T-cell (primary cell): Measurements from ENCODE around the gene FAM180A. TPM values are rescaled to one million over a fixed set of nuclear protein-coding genes. Genes with fewer than 3 reads are reported as not detected.

Source experiments
- ATAC-seq, 4 experiments: fragments of 200-7000 bp in 3 of 4; fragments of 150-1000 bp in 1 of 4; cut with Tn5 transposase; replicated peaks in 1 of 4; 1 replicate in 3 of 4; 2 replicates in 1 of 4; pipeline ENCODE4 v1.10.0; 2021; ENCODE audit warnings: moderate library complexity in 3 of 4, mild to moderate bottlenecking in 2 of 4, moderate number of reproducible peaks in 1 of 4
- CTCF ChIA-PET, 2 donors: fragments of 300-600 bp; sonication (Branson Sonifier 250); formaldehyde crosslinking; loops; one replicate each; lab custom pipeline; 2022; ENCODE audit warnings: antibody characterized with exemption in 2 of 2; lab: Charles Lee
- POLR2A ChIA-PET, 2 donors: fragments of 300-600 bp; sonication (Branson Sonifier 250); formaldehyde crosslinking; loops; one replicate each; lab custom pipeline; 2022; ENCODE audit warnings: antibody characterized with exemption in 2 of 2; lab: Charles Lee
- DNase-seq, 35 experiments: peaks; one replicate each; pipeline versions ENCODE4 v3.0.0 to v3.0.0-alpha.2; 2013 to 2023
- H3K27ac ChIP-seq: one replicate; pipeline ENCODE4 v1.5.1; 2013; ENCODE audit warnings: low read length
- H3K27me3 ChIP-seq, 2 experiments: replicated peaks in 1 of 2; 1 replicate in 1 of 2; 2 replicates in 1 of 2; pipeline versions ENCODE4 v1.6.1 to v1.7.0; 2013; ENCODE audit warnings: low read length in 1 of 2, mixed read lengths in 1 of 2; ENCODE audit not compliant: control insufficient read depth in 2 of 2, insufficient read depth in 2 of 2; ENCODE audit errors: extremely low read depth in 1 of 2
- H3K36me3 ChIP-seq, 2 donors: 1 replicate in 1 of 2; 2 replicates in 1 of 2; pipeline versions ENCODE4 v1.6.1 to v1.7.0; 2013; ENCODE audit warnings: low read length in 1 of 2; ENCODE audit not compliant: control insufficient read depth in 2 of 2, insufficient read depth in 1 of 2; ENCODE audit errors: extremely low read depth in 1 of 2
- H3K4me1 ChIP-seq, 2 experiments: 1 replicate in 1 of 2; 2 replicates in 1 of 2; pipeline versions ENCODE4 v1.6.1 to v1.7.0; 2013; ENCODE audit warnings: low read length in 2 of 2, mixed read lengths in 1 of 2; ENCODE audit not compliant: insufficient read depth in 2 of 2, control insufficient read depth in 1 of 2; ENCODE audit errors: extremely low read depth in 1 of 2
- H3K4me3 ChIP-seq, 2 donors: 1 replicate in 1 of 2; 2 replicates in 1 of 2; pipeline versions ENCODE4 v1.5.1 to v1.7.0; 2013; ENCODE audit warnings: mild to moderate bottlenecking in 2 of 2, low read length in 1 of 2, moderate library complexity in 1 of 2; ENCODE audit not compliant: control insufficient read depth in 1 of 2; ENCODE audit errors: extremely low read depth in 1 of 2
- H3K9me3 ChIP-seq: 2 replicates; pipeline ENCODE4 v1.7.0; 2013
- H3K27ac Mint-ChIP-seq, 2 donors: one replicate each; pipeline ENCODE4 v1.8.0; 2020 to 2021; ENCODE audit warnings: mild to moderate bottlenecking in 2 of 2, mixed read lengths in 2 of 2
- H3K27me3 Mint-ChIP-seq, 2 donors: one replicate each; pipeline ENCODE4 v1.8.0; 2021 to 2022; ENCODE audit warnings: mixed read lengths in 2 of 2
- H3K36me3 Mint-ChIP-seq: one replicate; pipeline ENCODE4 v1.8.0; 2021; ENCODE audit warnings: mixed read lengths
- H3K4me1 Mint-ChIP-seq, 3 donors: one replicate each; pipeline ENCODE4 v1.8.0; 2020 to 2022; ENCODE audit warnings: mixed read lengths in 3 of 3, mild to moderate bottlenecking in 1 of 3
- H3K4me3 Mint-ChIP-seq, 3 donors: one replicate each; pipeline ENCODE4 v1.8.0; 2020 to 2022; ENCODE audit warnings: mild to moderate bottlenecking in 3 of 3, mixed read lengths in 3 of 3, moderate library complexity in 3 of 3
- H3K9me3 Mint-ChIP-seq, 3 donors: one replicate each; pipeline ENCODE4 v1.8.0; 2020 to 2022; ENCODE audit warnings: mixed read lengths in 3 of 3
- WGBS: methylation state at CpG from one replicate; pipeline ENCODE4 v1.1.5; 2013; ENCODE audit warnings: missing lambda C conversion rate; ENCODE audit not compliant: insufficient coverage; 5-methylcytosine and 5-hydroxymethylcytosine counted together
- total RNA-seq, 35 experiments: library from RNA in 6 of 35; stranded (reverse) in 6 of 35; fragments of 120-200 nt in 1 of 35; gene quantifications; one replicate each; pipeline versions ENCODE4 v1.2.1 to v1.2.4 and lab custom pipeline; 2013 to 2026

Gene FAM180A
- total RNA-seq, 5 donors from 2014 or later (not counting 1 experiment from before 2014, with no cell fraction given): not detected

- CTCF ChIA-PET: interaction anchor here in 1 of 2 donors (0.7 kb wide), 1 partner anchor 10 kb away, joined by 3 read pairs; no protein-coding TSS in a partner anchor
Measured at GRCh38 chr7:135714534-135715009, 34.0 kb downstream of the FAM180A start.

DNA sequence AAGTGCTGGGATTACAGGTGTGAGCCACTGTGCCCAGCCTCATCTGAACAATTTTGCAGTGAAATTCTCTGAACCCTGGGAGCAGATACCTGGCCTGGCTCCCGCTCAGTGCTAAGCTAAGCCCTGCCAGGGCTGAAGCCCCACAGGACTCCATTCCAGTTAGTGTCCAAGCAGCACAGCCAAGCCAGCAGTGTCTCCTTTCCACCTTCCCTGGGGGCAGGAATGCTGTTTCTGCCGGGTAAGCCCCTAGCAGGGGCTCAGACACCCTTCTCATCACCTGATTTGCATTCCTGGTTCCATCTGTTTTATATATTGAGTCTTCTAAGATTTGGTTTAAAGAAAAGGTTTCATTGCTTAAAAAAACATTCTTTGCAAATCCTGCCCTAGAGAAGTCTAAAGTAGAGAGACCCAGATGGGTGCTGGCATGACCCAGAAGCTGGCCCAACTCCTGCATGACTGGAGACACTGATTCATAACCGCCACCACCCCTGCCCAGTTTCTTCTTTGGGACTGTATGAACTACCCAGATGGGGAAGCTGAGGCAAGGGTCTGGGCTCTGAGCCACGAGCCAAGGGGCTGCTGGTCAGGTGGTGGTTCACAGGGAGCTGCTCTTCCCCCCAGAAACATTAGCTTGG, 34.7 kb downstream of the FAM180A start:
- no peak overlapping the region for H3K27ac ChIP-seq
- no peaks in the 10 kb centered on the region for H3K4me1 Mint-ChIP-seq
- CTCF ChIA-PET: interaction anchor here in 1 of 2 donors (0.7 kb wide), 1 partner anchor 10 kb away, joined by 3 read pairs; no protein-coding TSS in a partner anchor

More at GRCh38 chr7:135714534-135715009, 34.0 kb downstream of the FAM180A start:
- H3K27me3 ChIP-seq: peaks cover 0 to 4% of the 10 kb centered on the region in 2 experiments
- no peak overlapping the region for H3K4me3 ChIP-seq
- no peak for DNase-seq
- no peaks in the 10 kb centered on the region for H3K9me3 ChIP-seq
- Mint-ChIP-seq H3K4me1 (no peaks in the 10 kb centered on the region), H3K27me3 (peaks cover 11 to 12% of the 10 kb centered on the region in 2 donors), H3K27ac (no peak overlapping the region), H3K4me3 (no peak overlapping the region), H3K36me3 (no peaks in the 10 kb centered on the region), H3K9me3 (no peaks in the 10 kb centered on the region)
- 90% methylated on average over 20 of the region's 20 CpGs for WGBS
- no peaks in the 10 kb centered on the region for H3K4me1 ChIP-seq
- no peak for ATAC-seq
- POLR2A ChIA-PET: no interaction called here
- no peak overlapping the region for H3K27ac ChIP-seq
- no peaks in the 10 kb centered on the region for H3K36me3 ChIP-seq

DNA sequence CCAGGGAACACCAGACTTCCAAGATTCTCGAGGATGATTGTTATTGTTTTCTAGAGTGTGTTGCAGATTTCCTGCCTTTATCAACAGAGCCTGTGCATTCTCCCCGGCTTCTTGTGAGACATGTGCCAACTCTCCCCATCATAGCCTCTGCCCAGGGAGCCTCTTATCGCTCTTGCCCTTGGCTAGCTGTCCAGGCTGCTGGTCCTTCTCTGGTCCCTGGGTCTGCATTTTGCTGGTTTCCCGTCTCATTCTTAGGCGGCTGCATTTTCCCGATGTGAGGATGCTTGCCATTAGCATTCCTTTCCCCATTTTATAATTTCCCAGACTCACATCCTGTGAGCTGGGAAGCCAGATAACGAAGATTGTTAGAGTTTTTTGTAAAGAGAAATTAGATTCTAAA, 35.8 kb downstream of the FAM180A start:
- H3K9me3 Mint-ChIP-seq: no peaks in the 10 kb centered on the region

More for the DNA sequence above, 34.7 kb downstream of the FAM180A start:
- no peak overlapping the region for H3K4me3 Mint-ChIP-seq
- H3K27me3 Mint-ChIP-seq: peaks cover 9% of the 10 kb centered on the region in 2 donors
- Histone ChIP-seq H3K9me3 (no peaks in the 10 kb centered on the region), H3K36me3 (no peaks in the 10 kb centered on the region), H3K4me3 (no peak overlapping the region), H3K27me3 (peaks cover 0 to 4% of the 10 kb centered on the region in 2 experiments), H3K4me1 (no peaks in the 10 kb centered on the region)
- WGBS: 63% methylated on average over 3 of the region's 4 CpGs
- ATAC-seq (no peak), DNase-seq (no peak)
- H3K36me3 Mint-ChIP-seq: no peaks in the 10 kb centered on the region
- H3K27ac Mint-ChIP-seq: no peak overlapping the region
- no peaks in the 10 kb centered on the region for H3K9me3 Mint-ChIP-seq
- POLR2A ChIA-PET: no interaction called here

GRCh38 chr7:135712182-135712782, 36.3 kb downstream of the FAM180A start:
- H3K27ac Mint-ChIP-seq: no peak overlapping the region
- WGBS: 80% methylated on average over 1 of the region's 4 CpGs
- H3K36me3 Mint-ChIP-seq: no peaks in the 10 kb centered on the region
- H3K9me3 Mint-ChIP-seq: no peaks in the 10 kb centered on the region
- ChIA-PET POLR2A (interaction anchor here in 1 of 2 donors (0.6 kb wide), 1 partner anchor 232 kb away, joined by 3 read pairs; no protein-coding TSS in a partner anchor), CTCF (interaction anchor here (0.7 kb wide), 2 partner anchors 39 to 510 kb away, joined by 4 to 5 read pairs; no protein-coding TSS in a partner anchor)
- H3K4me1 ChIP-seq: no peaks in the 10 kb centered on the region
- peaks cover 0 to 4% of the 10 kb centered on the region in 2 experiments for H3K27me3 ChIP-seq
- DNase-seq (no peak), ATAC-seq (no peak)
- no peaks in the 10 kb centered on the region for H3K36me3 ChIP-seq
- no peaks in the 10 kb centered on the region for H3K4me1 Mint-ChIP-seq
- H3K4me3 Mint-ChIP-seq: no peak overlapping the region
- no peak overlapping the region for H3K4me3 ChIP-seq
- H3K9me3 ChIP-seq: no peaks in the 10 kb centered on the region
- H3K27me3 Mint-ChIP-seq: no peaks in the 10 kb centered on the region
- H3K27ac ChIP-seq: no peak overlapping the region

More for the DNA sequence above, 35.8 kb downstream of the FAM180A start:
- H3K27me3 Mint-ChIP-seq: peaks cover 0 to under 1% of the 10 kb centered on the region in 2 donors
- Histone ChIP-seq H3K4me3 (no peak overlapping the region), H3K36me3 (no peaks in the 10 kb centered on the region), H3K4me1 (no peaks in the 10 kb centered on the region), H3K27me3 (peaks cover 0 to 4% of the 10 kb centered on the region in 2 experiments), H3K9me3 (no peaks in the 10 kb centered on the region), H3K27ac (no peak overlapping the region)
- no peaks in the 10 kb centered on the region for H3K36me3 Mint-ChIP-seq
- no peaks in the 10 kb centered on the region for H3K4me1 Mint-ChIP-seq
- no peak for DNase-seq
- ChIA-PET POLR2A (no interaction called here), CTCF (interaction anchor here (0.7 kb wide), 2 partner anchors 40 to 511 kb away, joined by 4 to 5 read pairs; no protein-coding TSS in a partner anchor)
- no peak overlapping the region for H3K27ac Mint-ChIP-seq
- no peak for ATAC-seq
- no peak overlapping the region for H3K4me3 Mint-ChIP-seq
- 76% methylated on average over 4 of the region's 7 CpGs for WGBS

GRCh38 chr7:135711139-135711469, 37.5 kb downstream of the FAM180A start:
- ChIA-PET CTCF (interaction anchor here in 1 of 2 donors (0.9 kb wide), 1 partner anchor 203 kb away, joined by 3 read pairs; no protein-coding TSS in a partner anchor), POLR2A (no interaction called here)
- DNase-seq (no peak), ATAC-seq (no peak)
- H3K9me3 Mint-ChIP-seq: no peaks in the 10 kb centered on the region
- H3K27ac ChIP-seq: no peak overlapping the region
- no peaks in the 10 kb centered on the region for H3K27me3 Mint-ChIP-seq
- no peaks in the 10 kb centered on the region for H3K4me1 ChIP-seq
- no peak overlapping the region for H3K4me3 ChIP-seq
- peaks cover 0 to 4% of the 10 kb centered on the region in 2 experiments for H3K27me3 ChIP-seq
- H3K36me3 Mint-ChIP-seq: no peaks in the 10 kb centered on the region
- H3K9me3 ChIP-seq: no peaks in the 10 kb centered on the region
- H3K4me3 Mint-ChIP-seq: no peak overlapping the region
- no peak overlapping the region for H3K27ac Mint-ChIP-seq
- H3K4me1 Mint-ChIP-seq: no peaks in the 10 kb centered on the region
- 50% methylated on average over 6 of the region's 8 CpGs for WGBS
- no peaks in the 10 kb centered on the region for H3K36me3 ChIP-seq

GRCh38 chr7:135710417-135711138, 38.0 kb downstream of the FAM180A start:
- Histone ChIP-seq H3K36me3 (no peaks in the 10 kb centered on the region), H3K27me3 (peaks cover 0 to 4% of the 10 kb centered on the region in 2 experiments), H3K4me3 (no peak overlapping the region), H3K27ac (no peak overlapping the region), H3K9me3 (no peaks in the 10 kb centered on the region), H3K4me1 (no peaks in the 10 kb centered on the region)
- no peaks in the 10 kb centered on the region for H3K9me3 Mint-ChIP-seq
- no CpG with 5 or more reads among the region's 11 CpGs for WGBS
- no peaks in the 10 kb centered on the region for H3K36me3 Mint-ChIP-seq
- no peaks in the 10 kb centered on the region for H3K4me1 Mint-ChIP-seq
- ChIA-PET CTCF (interaction anchor here (0.6 to 0.9 kb wide), 3 partner anchors 13 to 204 kb away, joined by 3 to 6 read pairs (median 5); no protein-coding TSS in a partner anchor), POLR2A (interaction anchor here in 1 of 2 donors (0.8 kb wide), 1 partner anchor 22 kb away, joined by 5 read pairs; no protein-coding TSS in a partner anchor)
- DNase-seq: peak in 1 of 35 experiments; percentile 18
- no peak for ATAC-seq
- no peaks in the 10 kb centered on the region for H3K27me3 Mint-ChIP-seq
- no peak overlapping the region for H3K4me3 Mint-ChIP-seq
- H3K27ac Mint-ChIP-seq: no peak overlapping the region
